DOHH2 (cell line): Measurements from ENCODE around the gene TRMT44.

Experiments
- EZH2phosphoT487 ChIP-seq: fragments of 200-600 bp; sonication (generic); IDR thresholded peaks from 2 replicates; pipeline ENCODE4 v1.6.1; 2017; ENCODE audit warnings: borderline replicate concordance, mild to moderate bottlenecking, antibody characterized with exemption, low read length, moderate library complexity, mixed read lengths
- TF ChIP-seq, protein P1 (sequence below): fragments of 200-600 bp; sonication (generic); IDR thresholded peaks from one replicate; pipeline ENCODE4 v1.5.1; 2014; ENCODE audit warnings: antibody characterized with exemption, mild to moderate bottlenecking, low read depth, low read length; ENCODE audit not compliant: poor library complexity, severe bottlenecking

DNA sequence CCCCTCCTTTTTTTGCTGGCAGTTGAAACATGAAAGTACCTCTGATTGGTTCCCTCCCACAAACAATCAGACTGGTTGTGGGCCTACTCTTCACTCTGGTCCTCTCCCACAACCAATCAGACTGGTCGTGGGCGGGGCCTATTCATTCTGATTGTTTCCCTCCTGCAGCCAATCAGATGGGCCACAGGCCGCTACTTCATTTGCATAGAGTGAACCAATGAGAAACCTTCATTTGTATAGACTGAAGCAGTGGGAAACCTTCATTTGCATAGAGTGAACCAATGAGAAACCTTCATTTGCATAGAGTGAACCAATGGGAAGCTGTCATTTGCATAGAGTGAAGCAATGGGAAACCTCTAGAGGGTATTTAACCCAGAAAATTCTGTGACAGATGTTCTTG lies 55.2 kb downstream of the TRMT44 start:
- TF ChIP-seq, protein P1, sequence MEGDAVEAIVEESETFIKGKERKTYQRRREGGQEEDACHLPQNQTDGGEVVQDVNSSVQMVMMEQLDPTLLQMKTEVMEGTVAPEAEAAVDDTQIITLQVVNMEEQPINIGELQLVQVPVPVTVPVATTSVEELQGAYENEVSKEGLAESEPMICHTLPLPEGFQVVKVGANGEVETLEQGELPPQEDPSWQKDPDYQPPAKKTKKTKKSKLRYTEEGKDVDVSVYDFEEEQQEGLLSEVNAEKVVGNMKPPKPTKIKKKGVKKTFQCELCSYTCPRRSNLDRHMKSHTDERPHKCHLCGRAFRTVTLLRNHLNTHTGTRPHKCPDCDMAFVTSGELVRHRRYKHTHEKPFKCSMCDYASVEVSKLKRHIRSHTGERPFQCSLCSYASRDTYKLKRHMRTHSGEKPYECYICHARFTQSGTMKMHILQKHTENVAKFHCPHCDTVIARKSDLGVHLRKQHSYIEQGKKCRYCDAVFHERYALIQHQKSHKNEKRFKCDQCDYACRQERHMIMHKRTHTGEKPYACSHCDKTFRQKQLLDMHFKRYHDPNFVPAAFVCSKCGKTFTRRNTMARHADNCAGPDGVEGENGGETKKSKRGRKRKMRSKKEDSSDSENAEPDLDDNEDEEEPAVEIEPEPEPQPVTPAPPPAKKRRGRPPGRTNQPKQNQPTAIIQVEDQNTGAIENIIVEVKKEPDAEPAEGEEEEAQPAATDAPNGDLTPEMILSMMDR: no peak
- TF ChIP-seq EZH2phosphoT487: no peak
